Measurements from ENCODE around the gene INF2.

DNA sequence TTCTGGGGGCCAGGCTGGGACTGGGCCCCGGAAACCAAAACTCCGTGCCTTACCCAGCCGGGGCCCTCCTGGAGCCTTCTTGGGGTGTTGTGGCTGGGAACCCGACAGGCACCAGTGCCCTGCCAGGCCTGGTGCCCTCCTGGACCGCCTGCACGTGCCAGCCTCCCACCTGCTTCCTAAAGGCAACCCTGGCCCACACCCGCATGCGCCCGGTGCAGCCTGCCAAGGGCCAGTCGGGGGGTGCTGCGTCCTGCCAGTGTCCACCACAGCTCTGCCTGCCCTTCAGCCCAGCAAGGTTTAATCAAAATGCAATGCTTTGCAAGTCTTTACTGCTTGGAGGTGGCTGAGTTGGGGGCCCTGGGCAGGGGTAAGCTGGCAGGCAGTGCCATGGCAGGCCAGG lies 29.5 kb downstream of the INF2 start:
- TF ChIP-seq ARNTL (CRISPR knock-in tag; IDR thresholded peaks at IDR 0.05; ENCODE audit: borderline replicate concordance, low read depth) (no peak), PATZ1 (CRISPR knock-in tag; IDR thresholded peaks at IDR 0.05; ENCODE audit: borderline replicate concordance) (no peak), SNAI2 (CRISPR knock-in tag; IDR thresholded peaks at IDR 0.05) (no peak), ZNF8 (CRISPR knock-in tag; IDR thresholded peaks at IDR 0.05) (no peak), CSDC2 (CRISPR knock-in tag; IDR thresholded peaks at IDR 0.05) (no peak), ZFP3 (CRISPR knock-in tag; IDR thresholded peaks at IDR 0.05) (no peak), GLIS3 (CRISPR knock-in tag; IDR thresholded peaks at IDR 0.05) (no peak), ISL1 (CRISPR knock-in tag; IDR thresholded peaks at IDR 0.05) (no peak), ZFP30 (CRISPR knock-in tag; IDR thresholded peaks at IDR 0.05) (no peak)
- TF ChIP-seq, protein P1, sequence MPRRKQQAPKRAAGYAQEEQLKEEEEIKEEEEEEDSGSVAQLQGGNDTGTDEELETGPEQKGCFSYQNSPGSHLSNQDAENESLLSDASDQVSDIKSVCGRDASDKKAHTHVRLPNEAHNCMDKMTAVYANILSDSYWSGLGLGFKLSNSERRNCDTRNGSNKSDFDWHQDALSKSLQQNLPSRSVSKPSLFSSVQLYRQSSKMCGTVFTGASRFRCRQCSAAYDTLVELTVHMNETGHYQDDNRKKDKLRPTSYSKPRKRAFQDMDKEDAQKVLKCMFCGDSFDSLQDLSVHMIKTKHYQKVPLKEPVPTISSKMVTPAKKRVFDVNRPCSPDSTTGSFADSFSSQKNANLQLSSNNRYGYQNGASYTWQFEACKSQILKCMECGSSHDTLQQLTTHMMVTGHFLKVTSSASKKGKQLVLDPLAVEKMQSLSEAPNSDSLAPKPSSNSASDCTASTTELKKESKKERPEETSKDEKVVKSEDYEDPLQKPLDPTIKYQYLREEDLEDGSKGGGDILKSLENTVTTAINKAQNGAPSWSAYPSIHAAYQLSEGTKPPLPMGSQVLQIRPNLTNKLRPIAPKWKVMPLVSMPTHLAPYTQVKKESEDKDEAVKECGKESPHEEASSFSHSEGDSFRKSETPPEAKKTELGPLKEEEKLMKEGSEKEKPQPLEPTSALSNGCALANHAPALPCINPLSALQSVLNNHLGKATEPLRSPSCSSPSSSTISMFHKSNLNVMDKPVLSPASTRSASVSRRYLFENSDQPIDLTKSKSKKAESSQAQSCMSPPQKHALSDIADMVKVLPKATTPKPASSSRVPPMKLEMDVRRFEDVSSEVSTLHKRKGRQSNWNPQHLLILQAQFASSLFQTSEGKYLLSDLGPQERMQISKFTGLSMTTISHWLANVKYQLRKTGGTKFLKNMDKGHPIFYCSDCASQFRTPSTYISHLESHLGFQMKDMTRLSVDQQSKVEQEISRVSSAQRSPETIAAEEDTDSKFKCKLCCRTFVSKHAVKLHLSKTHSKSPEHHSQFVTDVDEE (CRISPR knock-in tag; IDR thresholded peaks at IDR 0.05), result no peak

Data from SK-N-SH treated with all-trans-retinoic acid at 6 μM for 48 hours (cell line).